GM12891 (cell line): ENCODE data around the gene GOT2.

Source experiments
- PAX5 ChIP-seq: IDR thresholded peaks from 2 replicates; pipeline ENCODE4 v1.6.1; 2011; ENCODE audit warnings: low read length, moderate library complexity, mild to moderate bottlenecking; ENCODE audit not compliant: insufficient read depth, severe bottlenecking
- POLR2A ChIP-seq: IDR thresholded peaks from 2 replicates; pipeline ENCODE4 v1.6.1; 2011; ENCODE audit warnings: low read depth, low read length, control low read depth
- POLR2AphosphoS5 ChIP-seq: IDR thresholded peaks from 2 replicates; pipeline ENCODE4 v1.6.1; 2011; ENCODE audit warnings: low read depth, low read length, control low read depth
- SPI1 ChIP-seq: IDR thresholded peaks from 2 replicates; pipeline ENCODE4 v1.6.1; 2011; ENCODE audit warnings: low read depth, low read length, control low read depth

DNA sequence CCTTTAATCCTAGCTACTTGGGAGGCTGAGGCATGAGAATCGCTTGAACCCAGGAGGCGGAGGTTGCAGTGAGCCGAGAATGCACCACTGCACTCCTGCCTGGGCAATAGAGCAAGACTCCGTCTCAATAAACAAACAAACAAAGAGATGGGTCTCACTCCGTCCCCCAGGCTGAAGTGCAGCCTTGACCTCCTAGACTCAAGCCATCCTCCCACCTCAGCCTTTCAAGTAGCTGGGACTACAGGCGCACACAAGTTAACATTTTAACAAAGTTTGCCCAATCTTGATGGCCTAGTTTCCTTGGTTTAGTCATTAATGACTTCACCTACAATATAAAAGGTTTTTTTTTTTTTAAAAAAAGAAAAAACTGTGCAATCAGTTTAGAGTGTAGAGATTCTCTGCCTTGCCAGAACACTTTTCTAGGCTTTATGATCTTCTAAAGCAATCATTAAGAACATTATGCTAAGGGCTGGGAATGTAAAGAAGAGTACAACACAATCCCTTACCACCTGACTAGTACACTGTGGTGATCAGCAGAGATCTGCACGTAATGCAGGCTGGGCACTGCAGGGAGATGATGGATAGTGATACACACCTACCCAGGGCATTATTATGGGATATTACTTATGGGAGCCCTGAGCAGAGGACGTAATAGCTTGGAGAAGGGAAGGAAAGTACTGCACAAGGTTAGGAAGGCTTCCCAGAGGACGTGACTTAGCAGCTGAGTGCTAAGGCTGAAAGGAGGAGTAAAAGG lies 6.9 kb downstream of the GOT2 start:
- TF ChIP-seq POLR2A: no peak
- no peak for TF ChIP-seq POLR2AphosphoS5
- TF ChIP-seq PAX5: no peak
- no peak for TF ChIP-seq SPI1
